Testis (tissue), 2 donors: Measurements from ENCODE around the gene ZNF121.

Experiments
- POLR2A ChIP-seq: fragments of 450-650 bp; IDR thresholded peaks from one replicate; pipeline ENCODE4 v1.6.1; 2017; ENCODE audit warnings: antibody characterized with exemption, mild to moderate bottlenecking, moderate library complexity
- TF ChIP-seq, protein P1 (sequence below), 3 experiments: fragments of 450-650 bp in 2 of 3; fragments of 200-600 bp in 1 of 3; sonication (generic) in 1 of 3; IDR thresholded peaks; one replicate each; pipeline ENCODE4 v1.5.1; 2016 to 2019; ENCODE audit warnings: antibody characterized with exemption in 3 of 3, mild to moderate bottlenecking in 2 of 3, moderate library complexity in 1 of 3

GRCh38 chr19:9610484-9611113, 26.3 kb upstream of the ZNF121 start:
- TF ChIP-seq, protein P1, sequence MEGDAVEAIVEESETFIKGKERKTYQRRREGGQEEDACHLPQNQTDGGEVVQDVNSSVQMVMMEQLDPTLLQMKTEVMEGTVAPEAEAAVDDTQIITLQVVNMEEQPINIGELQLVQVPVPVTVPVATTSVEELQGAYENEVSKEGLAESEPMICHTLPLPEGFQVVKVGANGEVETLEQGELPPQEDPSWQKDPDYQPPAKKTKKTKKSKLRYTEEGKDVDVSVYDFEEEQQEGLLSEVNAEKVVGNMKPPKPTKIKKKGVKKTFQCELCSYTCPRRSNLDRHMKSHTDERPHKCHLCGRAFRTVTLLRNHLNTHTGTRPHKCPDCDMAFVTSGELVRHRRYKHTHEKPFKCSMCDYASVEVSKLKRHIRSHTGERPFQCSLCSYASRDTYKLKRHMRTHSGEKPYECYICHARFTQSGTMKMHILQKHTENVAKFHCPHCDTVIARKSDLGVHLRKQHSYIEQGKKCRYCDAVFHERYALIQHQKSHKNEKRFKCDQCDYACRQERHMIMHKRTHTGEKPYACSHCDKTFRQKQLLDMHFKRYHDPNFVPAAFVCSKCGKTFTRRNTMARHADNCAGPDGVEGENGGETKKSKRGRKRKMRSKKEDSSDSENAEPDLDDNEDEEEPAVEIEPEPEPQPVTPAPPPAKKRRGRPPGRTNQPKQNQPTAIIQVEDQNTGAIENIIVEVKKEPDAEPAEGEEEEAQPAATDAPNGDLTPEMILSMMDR (IDR thresholded peaks at IDR 0.05) = no peak
- no peak for TF ChIP-seq POLR2A
